Muscle of leg (tissue), 11 donors: Measurements from ENCODE around the gene SPSB3. TPM values are rescaled to one million over a fixed set of nuclear protein-coding genes. Genes with fewer than 3 reads are reported as not detected.

ENCODE experiments used
- DNase-seq: peaks from one replicate; pipeline ENCODE4 v3.0.0; 2013
- H3K27ac ChIP-seq: one replicate; pipeline ENCODE4 v1.5.1; 2013; ENCODE audit warnings: mild to moderate bottlenecking, low read length, control low read depth
- H3K27me3 ChIP-seq: one replicate; pipeline ENCODE4 v1.6.1; 2013; ENCODE audit warnings: low read length; ENCODE audit not compliant: control insufficient read depth, insufficient read depth
- H3K36me3 ChIP-seq: one replicate; pipeline ENCODE4 v1.6.1; 2013; ENCODE audit warnings: low read length; ENCODE audit not compliant: control insufficient read depth, insufficient read depth
- H3K4me1 ChIP-seq: one replicate; pipeline ENCODE4 v1.6.1; 2013; ENCODE audit warnings: low read length; ENCODE audit not compliant: control insufficient read depth, insufficient read depth
- H3K4me3 ChIP-seq: one replicate; pipeline ENCODE4 v1.5.1; 2013; ENCODE audit warnings: low read length, control low read depth
- H3K9me3 ChIP-seq: replicated peaks from 2 replicates; pipeline ENCODE4 v1.6.1; 2013; ENCODE audit warnings: low read depth, low read length; ENCODE audit not compliant: control insufficient read depth
- WGBS: methylation state at CpG from one replicate; pipeline ENCODE4 v1.1.5; 2013; ENCODE audit warnings: missing lambda C conversion rate; ENCODE audit not compliant: insufficient coverage; 5-methylcytosine and 5-hydroxymethylcytosine counted together
- polyA plus RNA-seq, 8 donors: library from polyadenylated mRNA; unstranded; fragments of 120-200 nt; gene quantifications; one replicate each; pipeline versions ENCODE4 v1.2.1 to v1.2.3, GENCODE V29; 2013; ENCODE audit warnings: inconsistent platforms in 1 of 8, low replicate concordance in 1 of 8; ENCODE audit not compliant: insufficient read length in 8 of 8, insufficient read depth in 1 of 8
- total RNA-seq: library from RNA; stranded (reverse); fragments of 120-200 nt; gene quantifications from one replicate; pipeline ENCODE4 v1.2.4, GENCODE V29; 2013

The SPSB3 gene
- total and polyA plus RNA-seq, 9 donors = 21.0 to 35.1 (median 24.7) TPM

DNA sequence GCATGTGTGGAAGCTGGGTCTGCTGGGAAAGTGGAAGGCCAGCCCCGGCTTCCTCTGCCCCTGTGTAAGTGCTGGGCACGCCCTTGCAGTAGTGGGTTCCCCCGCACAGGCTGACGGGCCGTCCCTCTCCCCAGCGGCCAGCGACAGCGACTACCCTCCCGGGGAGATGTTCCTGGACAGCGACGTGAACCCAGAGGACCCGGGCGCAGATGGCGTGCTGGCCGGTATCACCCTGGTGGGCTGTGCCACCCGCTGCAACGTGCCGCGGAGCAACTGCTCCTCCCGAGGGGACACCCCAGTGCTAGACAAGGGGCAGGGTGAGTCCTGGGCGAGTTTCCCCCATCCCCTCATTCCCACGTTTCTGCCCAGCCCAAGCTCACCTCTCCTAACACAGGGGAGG is 16.5 kb downstream of the SPSB3 start:
- H3K4me3 ChIP-seq = no peak overlapping the region
- H3K36me3 ChIP-seq = peaks cover 85% of the 10 kb centered on the region
- no peaks in the 10 kb centered on the region for H3K27me3 ChIP-seq
- H3K27ac ChIP-seq = no peak overlapping the region
- no peaks in the 10 kb centered on the region for H3K9me3 ChIP-seq
- DNase-seq = no peak
- H3K4me1 ChIP-seq = peaks cover 15% of the 10 kb centered on the region
- 89% methylated on average over 22 of the region's 22 CpGs for WGBS

DNA sequence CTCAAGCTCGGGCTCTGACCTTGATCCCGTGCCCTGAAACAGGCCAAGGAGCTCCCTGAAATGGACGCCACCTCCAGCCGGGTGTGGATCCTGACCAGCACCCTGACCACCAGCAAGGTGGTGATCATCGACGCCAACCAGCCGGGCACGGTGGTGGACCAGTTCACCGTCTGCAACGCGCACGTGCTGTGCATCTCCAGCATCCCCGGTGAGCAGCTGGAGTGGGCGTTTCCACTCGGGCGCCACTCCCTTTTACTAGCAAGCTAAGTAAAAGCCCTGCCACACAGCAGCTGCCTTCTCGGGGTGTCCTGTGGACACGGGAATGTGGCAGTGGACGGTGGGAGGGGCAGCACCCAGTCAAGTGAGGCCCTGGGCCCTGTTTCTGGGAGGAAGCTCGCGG is 17.4 kb downstream of the SPSB3 start:
- WGBS = 96% methylated on average over 18 of the region's 21 CpGs
- DNase-seq = no peak
- Histone ChIP-seq H3K4me1 (peaks cover 6% of the 10 kb centered on the region), H3K4me3 (no peak overlapping the region), H3K36me3 (peaks cover 91% of the 10 kb centered on the region), H3K27me3 (no peaks in the 10 kb centered on the region), H3K27ac (no peak overlapping the region), H3K9me3 (no peaks in the 10 kb centered on the region)

DNA sequence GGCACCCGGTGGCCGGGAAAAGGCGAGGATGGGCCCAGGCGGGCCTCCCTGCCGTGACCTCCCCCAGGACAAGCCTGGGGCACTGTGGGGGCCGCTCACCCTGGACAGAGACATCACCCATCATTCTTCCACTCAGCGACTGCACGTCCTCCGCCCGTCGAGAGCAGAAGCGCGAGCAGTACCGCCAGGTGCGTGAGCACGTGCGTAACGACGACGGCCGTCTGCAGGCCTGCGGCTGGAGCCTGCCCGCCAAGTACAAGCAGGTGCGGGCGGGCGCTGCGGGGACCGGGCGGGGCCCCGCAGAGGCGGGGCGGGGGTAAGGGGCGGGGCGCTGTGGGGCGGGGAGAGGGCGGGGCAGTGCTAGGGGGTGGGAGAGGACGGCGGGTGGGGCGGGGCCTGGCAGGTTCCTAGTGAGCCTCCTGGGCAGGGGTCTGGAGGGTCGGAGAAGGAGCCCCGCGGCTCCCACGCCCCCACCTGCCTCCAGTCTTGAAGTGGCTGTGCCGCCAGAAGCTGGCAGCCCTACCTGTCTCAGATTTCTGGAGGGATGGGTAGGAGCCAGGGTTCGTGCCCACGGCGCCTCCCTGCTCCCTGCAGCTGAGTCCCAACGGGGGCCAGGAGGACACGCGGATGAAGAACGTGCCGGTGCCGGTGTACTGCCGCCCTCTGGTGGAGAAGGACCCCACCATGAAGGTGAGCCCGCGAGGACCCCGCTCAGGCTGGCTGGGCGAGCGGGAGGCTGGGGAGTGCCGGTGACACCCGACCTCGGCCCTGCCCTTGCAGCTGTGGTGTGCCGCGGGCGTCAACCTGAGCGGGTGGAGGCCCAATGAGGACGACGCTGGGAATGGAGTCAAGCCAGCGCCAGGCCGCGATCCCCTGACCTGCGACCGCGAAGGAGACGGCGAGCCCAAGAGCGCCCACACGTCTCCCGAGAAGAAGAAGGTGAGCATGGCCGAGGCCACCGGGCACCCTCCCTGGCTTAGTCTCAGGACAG is 18.6 kb downstream of the SPSB3 start:
- Histone ChIP-seq H3K27ac (no peak overlapping the region), H3K4me3 (no peak overlapping the region), H3K36me3 (peaks cover 88% of the 10 kb centered on the region), H3K9me3 (no peaks in the 10 kb centered on the region), H3K4me1 (peaks cover 3% of the 10 kb centered on the region), H3K27me3 (no peaks in the 10 kb centered on the region)
- DNase-seq = no peak
- 50% methylated on average over 61 of the region's 81 CpGs for WGBS

DNA sequence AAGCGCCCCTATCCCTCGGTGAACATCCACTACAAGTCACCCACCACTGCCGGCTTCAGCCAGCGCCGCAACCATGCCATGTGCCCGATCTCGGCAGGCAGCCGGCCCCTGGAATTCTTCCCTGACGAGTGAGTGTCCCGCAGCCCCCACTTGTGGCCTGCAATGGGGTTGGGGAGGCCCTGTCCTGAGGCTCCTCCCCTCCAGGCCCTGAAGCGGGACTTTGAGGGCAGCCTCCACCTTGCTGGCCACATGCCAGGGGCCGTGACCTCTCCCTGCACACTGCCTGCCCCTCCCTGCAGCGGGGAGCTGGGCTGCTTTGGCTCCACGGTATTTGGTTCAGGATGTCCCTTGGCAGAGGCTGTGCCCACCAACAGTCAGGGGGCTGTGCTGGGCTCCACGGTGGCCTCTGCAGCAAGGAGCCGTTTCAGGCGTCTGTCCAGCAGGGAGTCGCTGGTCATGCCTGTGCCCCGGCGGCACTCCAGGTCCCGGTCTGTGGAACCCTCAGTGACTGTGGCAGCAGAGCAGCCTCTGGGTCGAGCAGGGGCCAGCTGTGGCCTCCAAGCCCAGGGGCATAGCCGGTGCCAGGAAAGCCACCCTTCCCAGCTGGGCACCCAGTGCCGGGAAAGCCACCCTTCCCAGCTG is 19.4 kb downstream of the SPSB3 start:
- peaks cover 88% of the 10 kb centered on the region for H3K36me3 ChIP-seq
- no peak overlapping the region for H3K4me3 ChIP-seq

DNA sequence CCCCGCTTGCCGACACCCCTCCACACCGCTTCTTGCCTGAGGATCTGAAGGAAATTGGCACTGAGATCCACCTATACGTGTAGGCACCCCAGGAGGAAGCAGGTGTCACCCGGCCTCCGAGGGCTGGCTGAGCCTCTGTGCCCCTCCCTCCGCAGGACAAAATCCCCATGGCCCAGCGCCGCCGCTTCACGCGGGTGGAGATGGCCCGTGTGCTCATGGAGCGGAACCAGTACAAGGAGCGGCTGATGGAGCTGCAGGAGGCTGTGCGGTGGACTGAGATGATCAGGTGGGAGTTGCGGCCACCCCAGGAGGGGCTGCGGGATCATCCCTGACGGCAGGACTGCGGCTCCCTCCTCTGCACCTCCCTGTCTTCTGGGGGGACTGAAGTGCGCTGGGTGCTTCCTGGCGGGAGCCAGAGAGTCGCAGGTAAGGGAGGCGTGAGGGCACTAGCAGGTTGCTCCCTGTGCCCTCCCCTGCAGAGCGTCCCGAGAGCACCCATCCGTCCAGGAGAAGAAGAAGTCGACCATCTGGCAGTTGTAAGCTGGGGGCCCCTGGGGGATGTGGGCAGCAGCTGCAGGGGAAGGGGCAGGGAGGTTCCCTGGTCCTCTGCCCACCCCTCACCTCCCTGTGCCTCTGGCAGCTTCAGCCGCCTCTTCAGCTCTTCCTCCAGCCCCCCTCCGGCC is 20.0 kb downstream of the SPSB3 start:
- Histone ChIP-seq H3K36me3 (peaks cover 88% of the 10 kb centered on the region), H3K4me1 (peaks cover 3% of the 10 kb centered on the region), H3K4me3 (no peak overlapping the region), H3K27ac (no peak overlapping the region), H3K27me3 (no peaks in the 10 kb centered on the region), H3K9me3 (no peaks in the 10 kb centered on the region)
- DNase-seq = no peak
- WGBS = 83% methylated on average over 22 of the region's 30 CpGs

More for the DNA sequence above, 19.4 kb downstream of the SPSB3 start:
- Histone ChIP-seq H3K27me3 (no peaks in the 10 kb centered on the region), H3K9me3 (no peaks in the 10 kb centered on the region), H3K4me1 (peaks cover 3% of the 10 kb centered on the region), H3K27ac (no peak overlapping the region)
- WGBS = 76% methylated on average over 23 of the region's 24 CpGs
- DNase-seq = no peak

DNA sequence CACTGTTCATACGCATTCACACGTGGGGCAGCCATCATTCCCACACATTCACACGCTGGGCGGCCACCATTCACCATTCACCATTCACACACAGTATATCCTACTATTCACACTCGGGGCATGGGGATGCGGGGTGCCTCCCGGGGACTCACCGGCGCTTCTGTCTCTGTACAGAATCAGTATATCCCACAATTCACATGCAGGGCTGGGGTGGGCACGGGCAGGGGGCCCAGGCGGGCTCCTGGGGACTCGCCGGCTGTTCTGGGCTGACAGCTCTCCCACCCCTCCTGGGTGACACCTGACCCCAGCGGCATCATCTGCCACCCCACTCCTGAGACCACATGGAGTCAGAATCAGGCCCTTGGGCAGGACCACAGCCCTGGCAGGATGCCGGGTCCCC is 20.6 kb downstream of the SPSB3 start:
- H3K27ac ChIP-seq = no peak overlapping the region
- no peaks in the 10 kb centered on the region for H3K9me3 ChIP-seq
- H3K4me1 ChIP-seq = peaks cover 3% of the 10 kb centered on the region
- H3K4me3 ChIP-seq = no peak overlapping the region
- peaks cover 83% of the 10 kb centered on the region for H3K36me3 ChIP-seq
- 92% methylated on average over 14 of the region's 15 CpGs for WGBS
- no peak for DNase-seq
- no peaks in the 10 kb centered on the region for H3K27me3 ChIP-seq

DNA sequence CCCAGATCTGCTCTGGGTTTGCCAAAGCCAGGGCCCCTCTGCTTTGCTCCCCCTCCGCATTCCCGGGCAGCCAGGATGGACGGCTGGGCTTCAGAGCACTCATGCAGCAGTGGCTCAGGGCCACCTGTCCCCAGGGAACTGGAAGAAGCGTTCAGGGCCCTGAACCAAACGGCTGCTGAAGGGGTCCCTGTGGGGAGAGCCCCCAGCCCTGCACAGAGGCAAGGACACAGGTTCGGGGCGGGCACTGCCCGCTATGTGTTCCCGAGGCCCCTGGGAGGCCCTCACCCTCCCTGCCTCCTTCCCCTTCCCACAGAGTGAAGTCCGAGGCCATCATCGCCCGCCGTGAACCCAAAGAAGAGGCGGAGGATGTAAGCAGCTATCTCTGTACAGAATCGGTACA is 21.5 kb downstream of the SPSB3 start:
- Histone ChIP-seq H3K36me3 (peaks cover 77% of the 10 kb centered on the region), H3K27me3 (no peaks in the 10 kb centered on the region), H3K9me3 (no peaks in the 10 kb centered on the region), H3K27ac (no peak overlapping the region), H3K4me3 (no peak overlapping the region), H3K4me1 (peaks cover 3% of the 10 kb centered on the region)
- 79% methylated on average over 14 of the region's 15 CpGs for WGBS
- DNase-seq = no peak

DNA sequence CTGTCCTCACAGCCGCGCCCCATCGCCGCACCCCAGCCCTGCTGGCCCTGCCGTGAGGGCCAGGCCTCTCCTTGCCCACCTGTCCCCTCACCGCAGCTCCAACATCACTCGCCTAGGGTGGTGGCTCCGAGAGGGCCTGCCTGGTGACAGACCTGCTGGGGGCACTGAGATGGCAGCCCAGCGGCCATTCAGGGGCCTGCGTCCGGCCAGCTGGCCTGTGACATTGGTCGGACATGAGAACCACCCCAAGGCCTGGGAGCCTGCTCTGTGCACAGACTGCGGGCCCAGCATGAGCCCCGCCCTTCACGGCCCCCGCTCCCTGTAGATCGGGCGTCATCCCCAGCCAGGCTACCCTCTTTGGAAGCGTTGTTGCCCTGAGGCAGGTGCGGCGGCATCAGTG is 22.9 kb downstream of the SPSB3 start:
- Histone ChIP-seq H3K36me3 (peaks cover 70% of the 10 kb centered on the region), H3K4me1 (peaks cover 3% of the 10 kb centered on the region), H3K27ac (no peak overlapping the region), H3K4me3 (no peak overlapping the region), H3K9me3 (no peaks in the 10 kb centered on the region), H3K27me3 (no peaks in the 10 kb centered on the region)
- no peak for DNase-seq
- WGBS = 96% methylated on average over 16 of the region's 21 CpGs

DNA sequence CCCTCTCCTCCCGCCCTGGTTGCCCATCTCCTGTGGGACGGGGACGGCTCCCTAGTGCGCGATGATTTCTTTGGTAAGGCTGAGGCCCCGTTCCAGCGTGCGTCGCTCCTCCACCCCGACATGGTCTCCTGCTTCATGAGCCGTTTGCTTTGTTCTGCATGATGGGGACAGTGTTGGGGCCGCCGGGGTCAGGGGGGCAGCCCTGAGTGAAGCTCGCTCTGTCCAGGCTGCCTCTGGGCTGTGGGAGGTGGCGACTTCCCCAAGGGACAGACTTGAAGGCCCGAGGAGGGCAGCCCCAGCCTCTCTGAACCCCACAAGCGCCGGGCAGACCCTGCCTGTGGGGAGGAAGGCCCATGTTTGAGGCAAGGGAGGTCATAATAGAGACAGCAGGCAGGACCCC is 23.4 kb downstream of the SPSB3 start:
- no peak for DNase-seq
- Histone ChIP-seq H3K9me3 (no peaks in the 10 kb centered on the region), H3K27me3 (no peaks in the 10 kb centered on the region), H3K27ac (no peak overlapping the region), H3K36me3 (peaks cover 70% of the 10 kb centered on the region), H3K4me1 (no peaks in the 10 kb centered on the region), H3K4me3 (no peak overlapping the region)
- 90% methylated on average over 16 of the region's 18 CpGs for WGBS
